ENCODE results near the gene HRNR.
"Not testable (repeated sequence)": the region's sequence is repeated elsewhere in the genome, so short reads cannot be mapped to it uniquely, and the experiment has no call there.

GRCh38 chr1:152214911-152215310 lies 9.1 kb downstream of the HRNR start:
- not testable (repeated sequence) for TF ChIP-seq EZH2 (IDR thresholded peaks at IDR 0.05; ENCODE audit: borderline replicate concordance, insufficient read depth, low read length, poor library complexity, severe bottlenecking); CTCF (IDR thresholded peaks at IDR 0.05; ENCODE audit: poor library complexity, severe bottlenecking); EP300 (conservative IDR thresholded peaks at IDR 0.05; ENCODE audit: poor library complexity, severe bottlenecking); REST (IDR thresholded peaks at IDR 0.05; ENCODE audit: borderline replicate concordance)

Measured in neural cell (in vitro differentiated cells).